GM21737 (cell line): ENCODE measurements around the gene ARFGEF3.

Experiments
- ATAC-seq: cut with Tn5 transposase; IDR thresholded peaks from one replicate; pipeline ENCODE4 v1.9.1; 2021; ENCODE audit warnings: mild to moderate bottlenecking, moderate library complexity; ENCODE audit not compliant: unreplicated experiment

ARFGEF3 gene

GRCh38 chr6:138386897-138387296, 225.2 kb downstream of the ARFGEF3 start:
- ATAC-seq = no peak

- ATAC-seq = no peak
Observed at GRCh38 chr6:138387577-138388368, 226.0 kb downstream of the ARFGEF3 start.

- ATAC-seq = no peak
Observed at GRCh38 chr6:138389551-138389950, 227.8 kb downstream of the ARFGEF3 start.
